SK-N-SH treated with all-trans-retinoic acid at 6 μM for 48 hours (cell line): ENCODE data around the gene KRTAP22-1.

Experiments used
- ATAC-seq: fragments of 200-7000 bp; cut with Tn5 transposase; 3 replicates; pipeline ENCODE4 v1.9.1; 2020; ENCODE audit warnings: mild to moderate bottlenecking, moderate library complexity
- ARNTL ChIP-seq: fragments of 450-650 bp; formaldehyde crosslinking; IDR thresholded peaks from 2 replicates; pipeline ENCODE4 v1.5.0; 2020; ENCODE audit warnings: low read depth, mild to moderate bottlenecking, moderate library complexity, borderline replicate concordance
- BACH2 ChIP-seq: fragments of 250-450 bp; sonication (Bioruptor Pico); IDR thresholded peaks from 2 replicates; pipeline ENCODE4 v1.9.0; 2021; ENCODE audit warnings: mild to moderate bottlenecking, borderline replicate concordance
- CSDC2 ChIP-seq: fragments of 250-450 bp; sonication (Bioruptor Pico); IDR thresholded peaks from 2 replicates; pipeline ENCODE4 v1.5.0; 2020; ENCODE audit warnings: mild to moderate bottlenecking, moderate library complexity
- CSRNP3 ChIP-seq: fragments of 250-450 bp; sonication (Bioruptor Pico); IDR thresholded peaks from 2 replicates; pipeline ENCODE4 v1.5.1; 2021; ENCODE audit warnings: mild to moderate bottlenecking, moderate library complexity
- ESRRG ChIP-seq: fragments of 250-450 bp; sonication (Bioruptor Pico); IDR thresholded peaks from 2 replicates; pipeline ENCODE4 v1.6.1; 2021; ENCODE audit warnings: mild to moderate bottlenecking
- GLIS3 ChIP-seq: fragments of 250-450 bp; sonication (Bioruptor Pico); IDR thresholded peaks from 2 replicates; pipeline ENCODE4 v1.5.0; 2020; ENCODE audit warnings: mild to moderate bottlenecking, moderate library complexity
- POU6F1 ChIP-seq: fragments of 250-450 bp; sonication (Bioruptor Pico); IDR thresholded peaks from 2 replicates; pipeline ENCODE4 v1.8.0; 2021; ENCODE audit warnings: low read depth, mild to moderate bottlenecking, moderate library complexity, borderline replicate concordance
- PPARA ChIP-seq: fragments of 250-450 bp; sonication (Bioruptor Pico); IDR thresholded peaks from 2 replicates; pipeline ENCODE4 v1.5.0; 2020; ENCODE audit warnings: mild to moderate bottlenecking, borderline replicate concordance
- RARB ChIP-seq: fragments of 250-450 bp; sonication (Bioruptor Pico); IDR thresholded peaks from 2 replicates; pipeline ENCODE4 v1.8.0; 2021; ENCODE audit warnings: mild to moderate bottlenecking, moderate library complexity
- SNAI2 ChIP-seq: fragments of 250-450 bp; sonication (Bioruptor Pico); IDR thresholded peaks from 2 replicates; pipeline ENCODE4 v1.5.0; 2020; ENCODE audit warnings: mild to moderate bottlenecking, moderate library complexity
- TOX ChIP-seq: fragments of 250-450 bp; sonication (Bioruptor Pico); IDR thresholded peaks from 2 replicates; pipeline ENCODE4 v1.8.0; 2021; ENCODE audit warnings: mild to moderate bottlenecking, moderate library complexity, borderline replicate concordance
- TSHZ2 ChIP-seq: fragments of 250-450 bp; sonication (Bioruptor Pico); IDR thresholded peaks from 2 replicates; pipeline ENCODE4 v1.5.0; 2020; ENCODE audit warnings: mild to moderate bottlenecking, moderate library complexity
- ZC3H10 ChIP-seq: fragments of 250-450 bp; sonication (Bioruptor Pico); IDR thresholded peaks from 2 replicates; pipeline ENCODE4 v1.5.1; 2021; ENCODE audit warnings: mild to moderate bottlenecking, moderate library complexity
- ZFP3 ChIP-seq: fragments of 250-450 bp; sonication (Bioruptor Pico); IDR thresholded peaks from 2 replicates; pipeline ENCODE4 v1.5.0; 2020; ENCODE audit warnings: mild to moderate bottlenecking, moderate library complexity
- ZFP30 ChIP-seq: fragments of 450-650 bp; formaldehyde crosslinking; IDR thresholded peaks from 2 replicates; pipeline ENCODE4 v1.5.0; 2022; ENCODE audit warnings: mild to moderate bottlenecking, moderate library complexity
- ZNF70 ChIP-seq: fragments of 450-650 bp; formaldehyde crosslinking; IDR thresholded peaks from 2 replicates; pipeline ENCODE4 v1.5.0; 2020; ENCODE audit warnings: mild to moderate bottlenecking, moderate library complexity
- ZNF8 ChIP-seq: fragments of 450-650 bp; formaldehyde crosslinking; IDR thresholded peaks from 2 replicates; pipeline ENCODE4 v1.5.0; 2020; ENCODE audit warnings: mild to moderate bottlenecking, moderate library complexity
- TF ChIP-seq, protein P1 (sequence below): fragments of 250-450 bp; sonication (Bioruptor Pico); IDR thresholded peaks from 2 replicates; pipeline ENCODE4 v1.8.0; 2020; ENCODE audit warnings: mild to moderate bottlenecking, moderate library complexity, borderline replicate concordance
- TF ChIP-seq, protein P2 (sequence below): fragments of 250-450 bp; sonication (Bioruptor Pico); IDR thresholded peaks from 2 replicates; pipeline ENCODE4 v1.5.1; 2020; ENCODE audit warnings: low read depth, mild to moderate bottlenecking, moderate library complexity

KRTAP22-1 gene

GRCh38 chr21:30600787-30601186 lies at the start of gene KRTAP22-1:
KRTAP22-1 (plus strand) TSS chr21:30601087.
- TF ChIP-seq ESRRG (CRISPR knock-in tag): no peak
- TF ChIP-seq POU6F1: no peak
- TF ChIP-seq RARB (CRISPR knock-in tag): no peak
- ATAC-seq: no peak

- no peak for TF ChIP-seq ZC3H10 (CRISPR knock-in tag)
- TF ChIP-seq BACH2: no peak
- no peak for ATAC-seq
These were observed 48.1 kb upstream of the KRTAP22-1 start for GRCh38 chr21:30552782-30553181.

DNA sequence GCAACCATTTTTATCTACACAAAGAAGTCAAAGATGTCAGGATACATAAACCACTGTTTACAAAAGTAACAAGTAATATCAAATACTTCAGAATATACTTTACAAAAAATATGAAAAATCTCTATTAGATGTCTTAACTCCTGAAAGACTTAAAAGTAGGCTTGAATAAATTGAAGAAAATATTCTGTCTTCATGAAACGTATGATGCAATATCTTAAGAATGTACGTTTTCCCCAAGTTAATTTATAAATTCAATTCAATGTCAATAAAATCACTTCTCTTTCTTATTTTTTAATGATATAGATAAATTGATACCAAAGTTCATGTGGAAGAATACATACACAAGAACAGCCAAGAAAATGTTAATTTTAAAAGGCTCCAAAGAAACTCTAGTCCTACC lies 45.8 kb upstream of the KRTAP22-1 start:
- TF ChIP-seq CSRNP3 (CRISPR knock-in tag) (no peak), ZC3H10 (CRISPR knock-in tag) (no peak), POU6F1 (no peak)
- ATAC-seq: no peak

GRCh38 chr21:30561264-30561895 lies 39.5 kb upstream of the KRTAP22-1 start, which contains the start of gene KRTAP19-7:
KRTAP19-7 (minus strand) TSS chr21:30561314; CDS start chr21:30561289, 25 bp downstream.
- ATAC-seq: no peak
- TF ChIP-seq ZFP30 (CRISPR knock-in tag) (no peak), PPARA (no peak), CSDC2 (CRISPR knock-in tag) (no peak), ZNF8 (CRISPR knock-in tag) (no peak), TOX (CRISPR knock-in tag) (no peak), POU6F1 (no peak), SNAI2 (no peak), ZNF70 (CRISPR knock-in tag) (no peak), RARB (CRISPR knock-in tag) (no peak), ARNTL (CRISPR knock-in tag) (no peak), BACH2 (no peak), GLIS3 (CRISPR knock-in tag) (no peak), ZFP3 (CRISPR knock-in tag) (no peak), ESRRG (CRISPR knock-in tag) (no peak), TSHZ2 (CRISPR knock-in tag) (no peak), ZC3H10 (CRISPR knock-in tag) (no peak)
- TF ChIP-seq, protein P1, sequence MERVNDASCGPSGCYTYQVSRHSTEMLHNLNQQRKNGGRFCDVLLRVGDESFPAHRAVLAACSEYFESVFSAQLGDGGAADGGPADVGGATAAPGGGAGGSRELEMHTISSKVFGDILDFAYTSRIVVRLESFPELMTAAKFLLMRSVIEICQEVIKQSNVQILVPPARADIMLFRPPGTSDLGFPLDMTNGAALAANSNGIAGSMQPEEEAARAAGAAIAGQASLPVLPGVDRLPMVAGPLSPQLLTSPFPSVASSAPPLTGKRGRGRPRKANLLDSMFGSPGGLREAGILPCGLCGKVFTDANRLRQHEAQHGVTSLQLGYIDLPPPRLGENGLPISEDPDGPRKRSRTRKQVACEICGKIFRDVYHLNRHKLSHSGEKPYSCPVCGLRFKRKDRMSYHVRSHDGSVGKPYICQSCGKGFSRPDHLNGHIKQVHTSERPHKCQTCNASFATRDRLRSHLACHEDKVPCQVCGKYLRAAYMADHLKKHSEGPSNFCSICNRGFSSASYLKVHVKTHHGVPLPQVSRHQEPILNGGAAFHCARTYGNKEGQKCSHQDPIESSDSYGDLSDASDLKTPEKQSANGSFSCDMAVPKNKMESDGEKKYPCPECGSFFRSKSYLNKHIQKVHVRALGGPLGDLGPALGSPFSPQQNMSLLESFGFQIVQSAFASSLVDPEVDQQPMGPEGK: no peak
- TF ChIP-seq, protein P2, sequence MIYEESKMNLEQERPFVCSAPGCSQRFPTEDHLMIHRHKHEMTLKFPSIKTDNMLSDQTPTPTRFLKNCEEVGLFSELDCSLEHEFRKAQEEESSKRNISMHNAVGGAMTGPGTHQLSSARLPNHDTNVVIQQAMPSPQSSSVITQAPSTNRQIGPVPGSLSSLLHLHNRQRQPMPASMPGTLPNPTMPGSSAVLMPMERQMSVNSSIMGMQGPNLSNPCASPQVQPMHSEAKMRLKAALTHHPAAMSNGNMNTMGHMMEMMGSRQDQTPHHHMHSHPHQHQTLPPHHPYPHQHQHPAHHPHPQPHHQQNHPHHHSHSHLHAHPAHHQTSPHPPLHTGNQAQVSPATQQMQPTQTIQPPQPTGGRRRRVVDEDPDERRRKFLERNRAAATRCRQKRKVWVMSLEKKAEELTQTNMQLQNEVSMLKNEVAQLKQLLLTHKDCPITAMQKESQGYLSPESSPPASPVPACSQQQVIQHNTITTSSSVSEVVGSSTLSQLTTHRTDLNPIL: no peak
